ENCODE data around the gene EMILIN3.

EMILIN3 gene

GRCh38 chr20:41391587-41392001, 25.0 kb upstream of the EMILIN3 start:
- DNase-seq: no peak

- DNase-seq: no peak
Measured at GRCh38 chr20:41390889-41391288, 24.3 kb upstream of the EMILIN3 start.

DNA sequence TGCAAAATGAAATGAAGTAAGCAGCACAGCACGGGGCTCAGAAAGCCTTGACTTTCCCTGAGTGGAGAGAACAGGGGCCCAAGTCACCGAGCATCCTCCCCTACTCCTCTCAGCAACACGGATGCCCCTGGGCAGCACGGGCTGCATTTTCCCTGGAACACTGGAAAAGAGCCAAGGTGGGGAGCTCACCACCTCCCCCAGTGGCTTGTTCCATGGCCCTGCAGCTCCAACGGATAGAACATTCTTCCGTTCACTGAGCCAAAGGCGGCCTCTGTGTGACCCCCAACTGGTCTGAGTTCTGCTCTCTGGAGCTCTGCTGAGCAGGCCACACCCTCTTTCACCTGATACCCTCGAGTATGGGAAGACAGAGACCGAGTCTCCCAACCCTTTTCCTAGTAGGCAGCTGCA, 20.8 kb upstream of the EMILIN3 start:
- no peak for DNase-seq

GRCh38 chr20:41386502-41387427, 20.1 kb upstream of the EMILIN3 start:
- DNase-seq: no peak

DNA sequence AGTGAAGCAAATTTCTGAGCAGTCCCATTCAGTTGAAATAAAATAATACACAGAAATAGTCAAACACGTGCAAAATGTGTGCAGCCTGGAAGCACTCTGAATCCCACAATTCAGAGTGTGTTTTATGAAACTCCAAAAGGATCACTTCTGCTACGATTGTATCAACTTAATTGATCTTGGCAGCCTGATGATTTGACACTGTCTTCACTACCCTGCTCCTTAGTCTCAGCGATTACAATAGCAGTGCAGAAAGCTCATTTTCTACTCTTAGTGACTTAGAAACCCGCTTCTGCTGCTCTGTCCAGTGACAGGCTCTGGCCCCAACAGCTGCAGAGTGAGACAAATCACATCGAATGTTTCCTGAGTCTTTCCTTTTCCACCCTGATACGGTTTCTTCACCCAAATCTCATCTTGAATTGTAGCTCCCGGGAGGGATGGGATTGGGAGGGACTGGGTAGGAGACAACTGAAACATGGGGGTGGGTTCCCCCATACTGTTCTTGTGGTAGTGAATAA, 16.2 kb upstream of the EMILIN3 start:
- DNase-seq: no peak

DNA sequence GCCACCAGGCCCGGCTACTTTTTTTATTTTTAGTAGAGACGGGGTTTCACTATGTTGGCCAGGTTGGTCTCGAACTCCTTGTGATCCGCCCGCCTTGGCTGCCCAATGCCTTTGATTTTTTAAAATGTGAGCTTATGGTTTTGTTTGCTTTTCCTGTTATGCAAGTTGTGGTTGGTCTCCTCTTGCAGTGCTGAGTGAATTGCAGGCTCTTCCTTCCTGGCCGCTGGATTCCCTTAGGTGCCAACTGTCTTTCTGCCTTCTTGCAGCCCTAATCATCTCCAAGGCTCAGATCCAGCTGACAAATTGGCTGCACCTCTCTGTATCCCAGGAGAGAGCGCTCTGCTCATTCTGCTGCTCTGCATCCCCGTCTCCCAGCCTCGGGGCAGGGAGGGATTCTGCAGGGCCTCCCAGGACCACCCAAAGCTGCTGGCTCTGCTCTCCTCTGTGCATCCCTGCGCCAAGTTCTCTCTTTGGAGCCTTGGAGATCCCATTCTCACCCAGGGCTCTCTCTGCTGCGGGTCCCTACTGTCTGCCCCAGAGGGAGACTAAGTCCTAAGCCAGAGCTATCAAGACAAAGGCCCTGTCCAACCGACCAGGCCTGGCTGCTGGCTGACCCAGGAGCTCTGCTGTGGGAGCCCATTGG, 14.1 kb upstream of the EMILIN3 start:
- no peak for DNase-seq

DNA sequence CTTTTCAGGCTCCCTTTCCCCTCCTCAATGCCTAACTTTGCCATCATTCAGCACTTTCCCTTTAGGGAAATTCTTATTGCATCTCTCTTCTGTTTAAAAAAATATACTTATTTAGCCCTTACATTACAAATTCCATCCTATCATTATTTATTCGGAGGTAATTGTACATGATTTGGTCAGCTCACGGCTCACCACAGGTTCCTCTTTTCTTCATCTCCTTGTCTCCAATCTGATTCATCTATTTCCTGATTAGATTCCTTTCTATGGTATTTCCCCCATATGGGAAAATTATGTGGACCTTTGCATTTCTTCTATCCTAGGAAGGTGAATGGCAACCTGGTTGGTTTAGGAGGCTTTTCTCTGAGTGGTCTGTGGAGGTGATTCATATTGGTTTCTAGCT, 12.9 kb upstream of the EMILIN3 start:
- no peak for DNase-seq

DNA sequence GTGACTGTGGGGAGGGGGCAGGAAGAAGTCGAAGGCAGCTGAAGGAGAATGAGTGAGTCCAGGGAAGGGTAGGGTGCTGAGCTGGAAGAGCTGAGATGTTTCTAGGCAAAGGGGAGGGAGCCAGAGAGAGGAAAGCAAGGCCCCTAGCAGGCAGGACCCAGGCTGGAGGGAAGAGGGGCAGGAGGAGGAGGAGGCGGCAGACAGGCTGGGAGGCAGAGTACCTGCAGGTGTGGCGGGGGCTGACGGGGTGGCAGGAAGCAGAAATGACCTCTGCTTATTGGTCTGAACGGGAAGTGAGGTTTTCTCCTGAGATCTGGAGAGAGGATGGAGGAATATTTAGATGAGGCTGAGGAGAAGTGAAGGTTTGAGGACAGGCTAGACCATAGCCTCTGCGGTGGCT, 10.7 kb upstream of the EMILIN3 start:
- no peak for DNase-seq

GRCh38 chr20:41376349-41376748, 9.7 kb upstream of the EMILIN3 start:
- no peak for DNase-seq

DNA sequence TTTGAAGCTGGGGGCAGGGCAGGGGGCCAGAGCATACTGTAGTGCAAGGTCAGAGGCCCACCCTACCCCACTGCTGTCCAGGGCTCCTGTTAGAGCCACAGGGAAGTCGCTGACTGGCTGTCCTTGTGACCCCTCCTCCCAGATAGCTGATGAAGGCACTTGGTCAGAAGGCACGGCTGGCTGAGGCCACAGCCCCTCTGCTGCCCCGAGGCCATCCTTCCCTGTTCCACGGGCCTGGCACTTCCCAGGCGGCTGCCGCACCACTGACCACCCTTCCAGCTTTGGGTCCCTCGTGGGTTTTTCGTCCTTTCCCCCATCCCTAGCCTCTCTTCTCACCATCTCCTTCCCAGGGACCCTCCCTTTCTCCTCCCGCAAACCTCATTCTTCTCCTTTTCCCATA, 9.2 kb upstream of the EMILIN3 start:
- DNase-seq: no peak

- no peak for DNase-seq
Measured at GRCh38 chr20:41373931-41374920, 7.6 kb upstream of the EMILIN3 start.

DNA sequence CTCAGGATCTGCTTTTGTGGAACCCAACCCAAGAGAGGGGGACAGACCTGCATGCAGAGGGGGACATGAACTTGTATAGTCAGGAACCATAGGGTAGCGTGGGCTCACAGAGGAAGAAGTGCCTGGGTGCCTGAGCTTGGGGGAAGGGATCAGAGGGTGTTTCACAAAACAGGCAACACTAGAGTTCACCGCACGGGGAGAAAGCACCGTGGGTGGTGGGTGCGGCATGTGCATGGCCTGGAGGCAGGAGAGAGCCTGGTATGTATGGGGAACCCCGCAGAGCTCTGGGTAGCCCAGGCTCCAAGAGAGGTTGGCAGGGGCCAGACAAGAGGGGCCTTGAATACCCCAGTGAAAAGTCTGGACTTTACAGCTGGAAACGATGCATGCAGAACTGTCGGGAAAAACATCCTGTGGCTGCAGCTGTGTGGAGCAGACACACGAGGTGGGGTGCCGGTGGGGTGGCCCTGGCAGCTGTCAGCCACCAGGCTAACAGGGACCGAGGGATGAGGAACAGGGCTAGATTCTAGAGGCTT, 6.7 kb upstream of the EMILIN3 start:
- DNase-seq: no peak

- no peak for DNase-seq
Measured at GRCh38 chr20:41371371-41371770, 4.8 kb upstream of the EMILIN3 start.

GRCh38 chr20:41370176-41370575, 3.6 kb upstream of the EMILIN3 start:
- no peak for DNase-seq

- no peak for DNase-seq
Measured at GRCh38 chr20:41369673-41370072, 3.1 kb upstream of the EMILIN3 start.

DNA sequence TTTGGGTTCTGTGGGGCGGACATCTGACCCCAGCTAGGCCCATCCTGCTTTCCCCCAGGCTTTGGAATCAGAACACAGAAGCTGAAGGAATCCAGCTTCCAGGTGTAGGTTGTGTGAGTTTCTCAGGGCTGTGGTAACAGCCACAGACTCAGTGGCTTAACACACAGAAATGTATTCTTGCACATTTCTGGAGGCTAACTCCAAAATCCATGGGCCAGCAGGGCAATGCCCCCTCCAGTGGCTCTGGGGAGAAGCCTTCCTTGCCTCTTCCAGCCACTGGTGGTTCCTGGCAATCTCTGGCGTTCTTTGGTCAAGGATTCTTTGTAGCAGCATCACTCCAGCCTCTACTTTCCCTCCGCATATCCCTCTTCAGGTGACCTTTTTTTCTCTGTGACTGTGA, 1.3 kb upstream of the EMILIN3 start:
- no peak for DNase-seq

- DNase-seq: no peak
Measured at GRCh38 chr20:41367393-41367695, 726 bp upstream of the EMILIN3 start.

DNA sequence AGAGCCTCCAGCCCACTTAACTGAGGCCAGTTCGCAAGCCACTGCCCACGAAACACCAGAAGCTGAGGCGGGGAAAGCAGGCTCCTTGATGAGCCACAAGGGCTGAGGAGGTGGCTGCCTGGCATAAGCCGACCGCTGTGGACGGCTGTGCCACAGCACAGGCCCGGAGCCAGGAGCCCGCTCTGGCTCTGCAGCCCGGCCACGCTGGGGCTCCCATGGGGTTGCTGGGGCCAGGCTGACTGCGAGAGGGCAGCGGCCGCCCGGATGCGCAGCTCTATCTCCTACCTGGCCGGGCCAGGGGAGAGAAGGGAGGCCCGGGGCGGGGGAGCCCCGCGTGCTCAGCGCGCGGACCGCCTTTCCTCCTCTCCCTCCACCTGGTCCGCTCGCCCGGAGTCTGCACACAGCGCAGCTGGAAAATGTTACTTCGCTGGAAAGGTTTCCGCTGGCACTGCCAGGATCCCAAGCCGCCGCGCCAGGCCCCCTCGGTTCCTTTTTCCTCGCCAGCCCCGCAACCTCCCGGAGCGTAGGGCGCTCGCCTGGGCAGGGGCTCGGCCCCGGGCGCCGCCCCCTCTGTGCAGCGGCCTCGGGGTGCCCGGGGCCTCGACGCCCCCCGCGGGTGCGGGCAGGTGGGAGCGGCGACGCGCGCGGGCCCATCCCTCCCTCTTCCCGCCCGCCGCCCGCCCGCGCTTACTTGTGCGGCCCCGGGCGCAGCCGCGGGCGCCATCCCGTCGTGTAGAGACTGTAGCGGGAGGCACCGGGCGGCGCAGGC, 657 bp downstream of the EMILIN3 start:
- no peak for DNase-seq

- DNase-seq: no peak
Measured at GRCh38 chr20:41364967-41365765, 1.5 kb downstream of the EMILIN3 start.

- DNase-seq: no peak
Measured at GRCh38 chr20:41364236-41364855, 2.3 kb downstream of the EMILIN3 start.

DNA sequence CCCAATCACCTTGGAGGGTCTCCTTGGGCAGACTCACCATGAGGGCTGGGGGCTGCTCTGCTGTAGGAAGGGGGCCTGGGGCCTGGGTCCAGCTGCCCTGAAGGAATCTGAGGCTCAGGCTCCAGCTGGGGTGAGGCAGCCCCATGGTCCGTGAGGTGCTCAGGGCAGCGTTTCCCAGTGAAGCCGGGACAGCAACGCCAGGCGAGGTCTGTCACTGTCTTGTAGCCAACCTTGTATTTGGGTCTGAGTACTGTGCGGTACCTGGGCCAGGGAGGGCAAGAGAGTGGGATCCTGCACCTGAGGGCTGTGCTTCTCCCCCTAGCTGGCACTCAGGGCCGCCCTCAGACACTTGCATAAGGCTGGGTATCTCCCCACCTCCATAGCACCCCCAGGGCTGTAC, 3.0 kb downstream of the EMILIN3 start:
- DNase-seq: no peak

All from SHP77 treated with DMSO at 0.1 percent for 48 hours (cell line).